Measurements from ENCODE around the gene HSPA8. TPM values are rescaled to one million over a fixed set of nuclear protein-coding genes. Genes with fewer than 3 reads are reported as not detected.

Gene HSPA8
- total and polyA plus RNA-seq, 2 experiments from 2014 or later = 826 to 2,903 TPM

GRCh38 chr11:123084454-123084853 lies 22.5 kb upstream of the HSPA8 start:
- H3K4me1 ChIP-seq (ENCODE audit: insufficient read depth) = no peaks in the 10 kb centered on the region
- H3K9me2 ChIP-seq (ENCODE audit: insufficient read depth) = no peaks in the 10 kb centered on the region
- Mint-ChIP-seq H3K9me3 (no peaks in the 10 kb centered on the region), H3K4me1 (no peaks in the 10 kb centered on the region), H3K27me3 (ENCODE audit: insufficient read depth, low read depth, poor library complexity) (peaks cover 2% of the 10 kb centered on the region), H3K4me3 (no peak overlapping the region), H3K27ac (no peak overlapping the region), H3K36me3 (ENCODE audit: low read depth) (peaks cover 8% of the 10 kb centered on the region; the same call in 1 of the 3 replicates)
- H3K27ac ChIP-seq (ENCODE audit: low read depth) = no peak overlapping the region
- H4K20me1 ChIP-seq (replicated peaks; ENCODE audit: insufficient read depth) = no peaks in the 10 kb centered on the region
- DNase-seq (ENCODE audit: low spot score) = no peak
- ATAC-seq = no peak
- H3K79me2 ChIP-seq (replicated peaks; ENCODE audit: insufficient read depth) = no peaks in the 10 kb centered on the region
- no peak overlapping the region for H2AFZ ChIP-seq
- H3K4me3 ChIP-seq = no peak overlapping the region
- TF ChIP-seq EZH2phosphoT487 (IDR thresholded peaks at IDR 0.05; ENCODE audit: unreplicated experiment) = no peak
- no peak for TF ChIP-seq ETS1 (IDR thresholded peaks at IDR 0.05)
- TF ChIP-seq CTCF (conservative IDR thresholded peaks at IDR 0.05; ENCODE audit: low read depth in 2 of 2) = no peak
- TF ChIP-seq ZNF462 (CRISPR knock-in tag; IDR thresholded peaks at IDR 0.05) = no peak
- TF ChIP-seq CREB1 (CRISPR knock-in tag; IDR thresholded peaks at IDR 0.05; ENCODE audit: low read depth) = no peak
- TF ChIP-seq POLR2AphosphoS5 (IDR thresholded peaks at IDR 0.05; ENCODE audit: low read depth) = no peak
- no peak for TF ChIP-seq STAT1 (IDR thresholded peaks at IDR 0.05; ENCODE audit: unreplicated experiment)
- TF ChIP-seq NANOG (IDR thresholded peaks at IDR 0.05; ENCODE audit: borderline replicate concordance) = no peak
- TF ChIP-seq EZH2 (IDR thresholded peaks at IDR 0.05; ENCODE audit: low read depth, unreplicated experiment) = no peak
- TF ChIP-seq ZNF331 (CRISPR knock-in tag; IDR thresholded peaks at IDR 0.05; ENCODE audit: low read depth) = no peak
- H3K27me3 ChIP-seq (ENCODE audit: insufficient read depth) = no peaks in the 10 kb centered on the region
- H3F3A ChIP-seq (replicated peaks; ENCODE audit: low read depth) = no peaks in the 10 kb centered on the region
- no peaks in the 10 kb centered on the region; the same call in 1 of the 2 replicates for H3K36me3 ChIP-seq (ENCODE audit: insufficient read depth)
- H3K4me2 ChIP-seq = no peak overlapping the region
